K562 (cell line): Measurements from ENCODE around the gene PLCB4. TPM values are rescaled to one million over a fixed set of nuclear protein-coding genes. Genes with fewer than 3 reads are reported as not detected.

ENCODE experiments used
- ATAC-seq: fragments of 200-7000 bp; cut with Tn5 transposase; 3 replicates; pipeline ENCODE4 v1.9.1; 2020; ENCODE audit warnings: moderate library complexity
- BruUV-seq: library from RNA; stranded (reverse); fragments of 400-500 nt; replicated peaks from 2 replicates; lab custom pipeline; 2021; lab: Mats Ljungman, UMichigan
- CTCF ChIA-PET: fragments of 300-600 bp; formaldehyde crosslinking; extraction: SDS; loops from one replicate; lab custom pipeline; 2021; ENCODE audit warnings: low intra/inter-chr PET ratio; lab: Yijun Ruan, JAX
- POLR2A ChIA-PET: fragments of 300-600, 350-650 bp; sonication (Branson Sonifier 250); formaldehyde crosslinking; extraction: SDS; loops from one replicate; lab custom pipeline; 2021; ENCODE audit warnings: antibody characterized with exemption, inconsistent platforms; lab: Yijun Ruan, JAX
- DNase-seq, 4 experiments: peaks; one replicate each; pipeline versions ENCODE4 v3.0.0 to v3.0.0-alpha.2; 2011 to 2018; ENCODE audit warnings: low spot score in 3 of 4, mixed read lengths in 3 of 4; ENCODE audit errors: extremely low read depth in 1 of 4
- FAIRE-seq: peaks from 2 replicates; lab custom pipeline; 2011; peaks lifted over from hg19 to GRCh38; lab: Jason Lieb, UNC
- H2AFZ ChIP-seq: 2 replicates; pipeline ENCODE4 v1.6.0; 2011; ENCODE audit warnings: low read depth, low read length, control low read depth, inconsistent platforms
- H3K27ac ChIP-seq: fragments of 200-600 bp; 3 replicates; pipeline ENCODE4 v1.8.0; 2011; ENCODE audit warnings: low read depth, mild to moderate bottlenecking, control low read depth, inconsistent platforms, low read length, moderate library complexity, mixed read lengths; ENCODE audit errors: extremely low read depth
- H3K27me3 ChIP-seq, 2 experiments: fragments of 300-600 bp in 1 of 2; 2 replicates in 1 of 2; 3 replicates in 1 of 2; pipeline versions ENCODE4 v1.6.0 to v1.8.0; 2011; ENCODE audit warnings: inconsistent platforms in 2 of 2, low read length in 2 of 2, mild to moderate bottlenecking in 1 of 2, mixed read lengths in 1 of 2, moderate library complexity in 1 of 2; ENCODE audit not compliant: control insufficient read depth in 2 of 2, insufficient read depth in 2 of 2
- H3K36me3 ChIP-seq: fragments of 300-600 bp; 3 replicates; pipeline ENCODE4 v1.8.0; 2011; ENCODE audit warnings: mild to moderate bottlenecking, low read length, inconsistent platforms; ENCODE audit not compliant: control insufficient read depth, insufficient read depth
- H3K4me1 ChIP-seq, 2 experiments: fragments of 200-600 bp in 1 of 2; replicated peaks in 1 of 2; 2 replicates in 1 of 2; 3 replicates in 1 of 2; pipeline versions ENCODE4 v1.5.1 to v1.8.0; 2011; ENCODE audit warnings: inconsistent platforms in 2 of 2, low read length in 2 of 2, mild to moderate bottlenecking in 1 of 2, mixed read lengths in 1 of 2, moderate library complexity in 1 of 2; ENCODE audit not compliant: control insufficient read depth in 2 of 2, insufficient read depth in 2 of 2
- H3K4me2 ChIP-seq: 2 replicates; pipeline ENCODE4 v1.6.1; 2011; ENCODE audit warnings: low read length, control low read depth, inconsistent platforms, mixed read lengths; ENCODE audit not compliant: insufficient read depth
- H3K4me3 ChIP-seq: fragments of 200-600 bp; sonication (generic), shearing (Covaris generic); 2 replicates; pipeline ENCODE4 v1.5.1; 2016; ENCODE audit warnings: control low read depth, inconsistent platforms
- H3K79me2 ChIP-seq: fragments of 200-600 bp; 3 replicates; pipeline ENCODE4 v1.8.0; 2011; ENCODE audit warnings: low read length, inconsistent platforms; ENCODE audit not compliant: control insufficient read depth, insufficient read depth
- H3K9ac ChIP-seq, 2 experiments: 2 replicates each; pipeline versions ENCODE4 v1.6.0 to v1.6.1; 2011; ENCODE audit warnings: low read depth in 2 of 2, low read length in 2 of 2, control low read depth in 1 of 2, inconsistent platforms in 1 of 2, mild to moderate bottlenecking in 1 of 2, mixed read lengths in 1 of 2; ENCODE audit not compliant: insufficient read depth in 1 of 2
- H3K9me1 ChIP-seq: one replicate; pipeline ENCODE4 v1.6.0; 2011; ENCODE audit warnings: inconsistent platforms, mild to moderate bottlenecking, low read length, moderate library complexity; ENCODE audit not compliant: control insufficient read depth, insufficient read depth
- H3K9me3 ChIP-seq: replicated peaks from 2 replicates; pipeline ENCODE4 v1.5.1; 2011; ENCODE audit warnings: low read depth, low read length, inconsistent platforms; ENCODE audit not compliant: control insufficient read depth, insufficient read depth
- H4K20me1 ChIP-seq: replicated peaks from 2 replicates; pipeline ENCODE4 v1.6.1; 2011; ENCODE audit warnings: low read length, inconsistent platforms, mixed read lengths; ENCODE audit not compliant: control insufficient read depth, insufficient read depth
- AFF4 ChIP-seq: sonication (generic); formaldehyde crosslinking; IDR thresholded peaks from 2 replicates; pipeline ENCODE4 v1.8.0; 2023; ENCODE audit warnings: mild to moderate bottlenecking, missing genetic modification reagents
- ARID1B ChIP-seq: fragments of 450-650 bp; IDR thresholded peaks from 2 replicates; pipeline ENCODE4 v1.6.1; 2016; ENCODE audit warnings: antibody characterized with exemption, mild to moderate bottlenecking, inconsistent platforms
- ELK1 ChIP-seq: sonication (generic); formaldehyde crosslinking; IDR thresholded peaks from 2 replicates; pipeline ENCODE4 v1.8.1; 2022; ENCODE audit warnings: missing genetic modification reagents
- ELK3 ChIP-seq: fragments of 450-650 bp; formaldehyde crosslinking; IDR thresholded peaks from 2 replicates; pipeline ENCODE4 v1.4.0; 2020; ENCODE audit warnings: mild to moderate bottlenecking
- FOXK1 ChIP-seq: sonication (generic); formaldehyde crosslinking; IDR thresholded peaks from 2 replicates; pipeline ENCODE4 v1.8.0; 2022; ENCODE audit warnings: missing genetic modification reagents, mild to moderate bottlenecking, borderline replicate concordance
- GATAD2A ChIP-seq: fragments of 450-650 bp; IDR thresholded peaks from 2 replicates; pipeline ENCODE4 v1.6.1; 2017
- ILK ChIP-seq: fragments of 450-650 bp; IDR thresholded peaks from 2 replicates; pipeline ENCODE4 v1.6.1; 2016; ENCODE audit warnings: missing genetic modification characterization, low read depth, mild to moderate bottlenecking, missing compliant biosample characterization, moderate library complexity, borderline replicate concordance
- KLF16 ChIP-seq: IDR thresholded peaks from 2 replicates; pipeline ENCODE4 v1.6.1; 2016; ENCODE audit warnings: antibody characterized with exemption
- LCOR ChIP-seq: sonication (generic); formaldehyde crosslinking; IDR thresholded peaks from 2 replicates; pipeline ENCODE4 v1.8.0; 2022; ENCODE audit warnings: mild to moderate bottlenecking, missing genetic modification reagents
- MNT ChIP-seq, 2 experiments: fragments of 450-650 bp; conservative IDR thresholded peaks; 2 replicates each; pipeline ENCODE4 v1.6.1; 2017; ENCODE audit warnings: mild to moderate bottlenecking in 2 of 2, moderate library complexity in 2 of 2
- NFIX ChIP-seq: fragments of 250-450 bp; sonication (Bioruptor Pico); IDR thresholded peaks from 2 replicates; pipeline ENCODE4 v1.4.0; 2020; ENCODE audit warnings: low read depth, mild to moderate bottlenecking, moderate library complexity
- PHB ChIP-seq: fragments of 250-450 bp; sonication (Bioruptor Pico); IDR thresholded peaks from 2 replicates; pipeline ENCODE4 v1.5.0; 2021
- RFX1 ChIP-seq: fragments of 450-650 bp; IDR thresholded peaks from 2 replicates; pipeline ENCODE4 v1.6.1; 2016; ENCODE audit warnings: mild to moderate bottlenecking, moderate library complexity
- ZKSCAN3 ChIP-seq: fragments of 250-450 bp; sonication (Bioruptor Pico); IDR thresholded peaks from 2 replicates; pipeline ENCODE4 v1.4.0; 2020
- ZNF830 ChIP-seq: fragments of 250-450 bp; sonication (Bioruptor Pico); IDR thresholded peaks from 2 replicates; pipeline ENCODE4 v1.5.0; 2021; ENCODE audit warnings: mild to moderate bottlenecking
- WGBS: fragments of 100-300 bp; shearing (Covaris generic); methylation state at CpG from one replicate; pipeline ENCODE4 v1.1.6; 2016; ENCODE audit warnings: low coverage, mixed read lengths; ENCODE audit not compliant: insufficient coverage; ENCODE audit errors: missing lambda C conversion rate; 5-methylcytosine and 5-hydroxymethylcytosine counted together
- in situ Hi-C: fragments of 300-500 bp; cut with MboI; formaldehyde crosslinking; loops from 4 replicates; pipeline ENCODE4 v1.15.0; 2018; ENCODE audit warnings: inconsistent platforms, mixed read lengths
- intact Hi-C: fragments of 100-400 bp; cut with micrococcal nuclease; formaldehyde crosslinking; loops from 2 replicates; pipeline ENCODE4 v1.14.2; 2022
- polyA plus RNA-seq, 8 experiments: library from polyadenylated mRNA; depleted of rRNA in 4 of 8; stranded (reverse) in 5 of 8; unstranded in 3 of 8; fragments of >200 nt; fragmentation: Nextera tagmentation in 2 of 8; fragmentation: Illumina TruSeq in 1 of 8; extraction: Ambion mirVana in 2 of 8; extraction: Trizol in 1 of 8; gene quantifications; 2 replicates each; pipeline versions ENCODE4 v1.2.1 to v1.2.3, GENCODE V29; 2011 to 2014; ENCODE audit warnings: inconsistent platforms in 1 of 8, missing spikeins in 1 of 8
- total RNA-seq, 7 experiments: library from RNA; depleted of rRNA in 6 of 7; stranded (reverse); fragments of >200 nt in 6 of 7; fragmentation: Illumina TruSeq in 2 of 7; extraction: Trizol in 2 of 7; gene quantifications; 2 replicates each; pipeline versions ENCODE4 v1.2.1 to v1.2.3, GENCODE V29; 2011 to 2021; ENCODE audit warnings: low replicate concordance in 1 of 7

Gene PLCB4
- total and polyA plus RNA-seq, 9 of the 15 experiments (the other 6 are each of a cell fraction or from before 2014, with no cell fraction given): 0.20 to 2.9 (median 0.52) TPM

- no TSS peak for BruUV-seq
- CTCF ChIA-PET: no interaction called here
- no peaks in the 10 kb centered on the region for H3K79me2 ChIP-seq
- no peak for DNase-seq
- no peak for TF ChIP-seq FOXK1
- TF ChIP-seq PHB (CRISPR knock-in tag): no peak
- no peak for TF ChIP-seq ZKSCAN3 (CRISPR knock-in tag)
- TF ChIP-seq ELK3 (CRISPR knock-in tag): no peak
- TF ChIP-seq RFX1: no peak
- no peak for TF ChIP-seq AFF4 (CRISPR knock-in tag)
- TF ChIP-seq ILK (tag): no peak
- no peak for TF ChIP-seq KLF16
- TF ChIP-seq NFIX (CRISPR knock-in tag): no peak
- TF ChIP-seq ZNF830 (CRISPR knock-in tag): no peak
- no peak for TF ChIP-seq LCOR
- TF ChIP-seq ARID1B: no peak
- TF ChIP-seq MNT (conservative IDR thresholded peaks at IDR 0.05): no peak
- TF ChIP-seq ELK1 (CRISPR knock-in tag): no peak
- TF ChIP-seq GATAD2A: no peak
- TF ChIP-seq, all 486 proteins: peak for 0
- Histone ChIP-seq H3K9me3 (no peaks in the 10 kb centered on the region), H2AFZ (no peak overlapping the region), H3K36me3 (no peaks in the 10 kb centered on the region), H3K4me2 (no peak overlapping the region), H3K9me1 (no peaks in the 10 kb centered on the region), H3K27ac (no peak overlapping the region), H3K27me3 (no peaks in the 10 kb centered on the region; a peak in 1 of 5 replicates), H4K20me1 (no peaks in the 10 kb centered on the region), H3K9ac (no peak overlapping the region), H3K4me3 (no peak overlapping the region), H3K4me1 (no peaks in the 10 kb centered on the region)
- 0% methylated on average over 7 of the region's 8 CpGs for WGBS
- FAIRE-seq (no peak), ATAC-seq (no peak)
- in situ Hi-C loops: no loop called here
- POLR2A ChIA-PET: no interaction called here
- intact Hi-C loops: no loop called here
These were observed 448.6 kb downstream of the PLCB4 start for GRCh38 chr20:9517297-9518162.
